Prostate gland (tissue), 2 donors: ENCODE results near the gene SPTBN2. TPM values are rescaled to one million over a fixed set of nuclear protein-coding genes. Genes with fewer than 3 reads are reported as not detected.
A peak's percentile ranks its signal among the peaks of the same experiment; 100 is the strongest.

ENCODE experiments used
- DNase-seq: peaks from one replicate; pipeline ENCODE4 v3.0.0-alpha.2; 2019; ENCODE audit warnings: low spot score
- H3K27ac ChIP-seq, 2 donors: fragments of 200-600 bp; sonication (generic); 2 replicates each; pipeline ENCODE4 v1.5.1; 2017 to 2019
- H3K27me3 ChIP-seq: fragments of 200-600 bp; sonication (generic); replicated peaks from 2 replicates; pipeline ENCODE4 v1.5.1; 2019; ENCODE audit not compliant: insufficient read depth
- H3K36me3 ChIP-seq, 2 donors: fragments of 200-600 bp; sonication (generic); 1 replicate in 1 of 2; 2 replicates in 1 of 2; pipeline versions ENCODE4 v1.5.1 to v1.8.1; 2017 to 2019
- H3K4me1 ChIP-seq: fragments of 200-600 bp; sonication (generic); replicated peaks from 2 replicates; pipeline ENCODE4 v1.5.1; 2019
- H3K4me3 ChIP-seq, 2 donors: fragments of 200-600 bp; sonication (generic); 2 replicates each; pipeline ENCODE4 v1.5.1; 2017 to 2019
- H3K9me3 ChIP-seq: fragments of 200-600 bp; sonication (generic); 2 replicates; pipeline ENCODE4 v1.5.1; 2017
- POLR2A ChIP-seq: fragments of 450-650 bp; IDR thresholded peaks from one replicate; pipeline ENCODE4 v1.6.1; 2016; ENCODE audit warnings: antibody characterized with exemption, mild to moderate bottlenecking
- POLR2AphosphoS5 ChIP-seq: sonication (generic); formaldehyde crosslinking; IDR thresholded peaks from one replicate; pipeline ENCODE4 v1.6.1; 2017; ENCODE audit warnings: antibody characterized with exemption
- WGBS: methylation state at CpG from one replicate; pipeline ENCODE4 v1.1.5; 2018; 5-methylcytosine and 5-hydroxymethylcytosine counted together
- intact Hi-C: fragments of 100-400 bp; cut with DNase I; formaldehyde crosslinking; loops from one replicate; pipeline ENCODE4 v1.14.2; 2022
- total RNA-seq, 2 donors: library from RNA; depleted of rRNA; stranded (reverse); fragments of >200 nt; gene quantifications; one replicate each; pipeline ENCODE4 v1.1.0, GENCODE V29; 2016
- TF ChIP-seq, protein P1 (sequence below), 4 experiments: fragments of 200-600 bp in 2 of 4; fragments of 450-650 bp in 2 of 4; sonication (generic) in 2 of 4; IDR thresholded peaks; 1 replicate in 3 of 4; 2 replicates in 1 of 4; pipeline ENCODE4 v1.5.1; 2016 to 2019; ENCODE audit warnings: antibody characterized with exemption in 4 of 4, mild to moderate bottlenecking in 2 of 4, moderate library complexity in 2 of 4

SPTBN2 gene
- total RNA-seq: 100 to 1,000 TPM; 139 to 140 TPM

DNA sequence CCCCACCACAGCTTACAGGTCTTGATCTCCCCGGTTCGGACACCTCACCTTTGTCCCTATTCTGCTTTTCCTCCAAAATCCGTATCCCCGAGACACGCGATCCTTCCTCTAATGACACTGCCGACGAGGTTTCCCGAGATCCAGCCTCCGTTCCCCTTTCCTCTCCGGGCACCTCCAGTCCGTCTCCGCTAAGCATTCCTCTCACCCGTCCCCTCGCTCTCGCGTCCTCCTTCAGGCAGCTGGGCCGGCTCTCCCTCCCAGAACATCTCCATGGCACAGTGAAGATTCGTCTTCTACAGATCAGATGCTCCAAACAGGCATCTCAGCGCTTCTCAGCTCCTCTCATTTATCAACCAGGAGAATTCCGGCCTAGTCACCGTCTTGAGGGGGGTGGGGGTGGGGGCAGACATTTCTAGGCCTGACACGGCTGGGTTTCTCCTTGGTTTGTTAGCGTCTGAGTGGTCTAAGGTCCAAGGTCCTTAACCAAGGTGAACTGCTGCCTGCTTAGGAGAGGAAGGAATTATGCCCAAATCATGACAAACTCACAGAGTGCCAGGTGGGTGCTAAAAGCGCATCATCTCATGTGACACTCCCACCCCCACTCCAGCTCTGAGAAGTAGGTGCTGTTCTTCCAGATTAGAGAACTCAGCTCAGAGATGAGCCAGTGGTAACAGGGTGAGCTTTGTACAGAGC, at the start of gene SPTBN2:
Gene SPTBN2, minus strand, starts transcription at position 524 of the 693 bp plus-strand sequence. CDS start 7,976 bp downstream, outside the sequence.
- 12% methylated on average over 25 of the region's 25 CpGs for WGBS
- H3K4me1 ChIP-seq: no peaks in the 10 kb centered on the region
- no peaks in the 10 kb centered on the region for H3K36me3 ChIP-seq
- H3K4me3 ChIP-seq: peak within 1 kb of the TSS; percentile 50 to 63
- no peak for DNase-seq
- no peaks in the 10 kb centered on the region for H3K27me3 ChIP-seq
- peak within 1 kb of the TSS; percentile 49 to 71 for H3K27ac ChIP-seq
- TF ChIP-seq POLR2A (no peak), POLR2AphosphoS5 (no peak)
- TF ChIP-seq, protein P1, sequence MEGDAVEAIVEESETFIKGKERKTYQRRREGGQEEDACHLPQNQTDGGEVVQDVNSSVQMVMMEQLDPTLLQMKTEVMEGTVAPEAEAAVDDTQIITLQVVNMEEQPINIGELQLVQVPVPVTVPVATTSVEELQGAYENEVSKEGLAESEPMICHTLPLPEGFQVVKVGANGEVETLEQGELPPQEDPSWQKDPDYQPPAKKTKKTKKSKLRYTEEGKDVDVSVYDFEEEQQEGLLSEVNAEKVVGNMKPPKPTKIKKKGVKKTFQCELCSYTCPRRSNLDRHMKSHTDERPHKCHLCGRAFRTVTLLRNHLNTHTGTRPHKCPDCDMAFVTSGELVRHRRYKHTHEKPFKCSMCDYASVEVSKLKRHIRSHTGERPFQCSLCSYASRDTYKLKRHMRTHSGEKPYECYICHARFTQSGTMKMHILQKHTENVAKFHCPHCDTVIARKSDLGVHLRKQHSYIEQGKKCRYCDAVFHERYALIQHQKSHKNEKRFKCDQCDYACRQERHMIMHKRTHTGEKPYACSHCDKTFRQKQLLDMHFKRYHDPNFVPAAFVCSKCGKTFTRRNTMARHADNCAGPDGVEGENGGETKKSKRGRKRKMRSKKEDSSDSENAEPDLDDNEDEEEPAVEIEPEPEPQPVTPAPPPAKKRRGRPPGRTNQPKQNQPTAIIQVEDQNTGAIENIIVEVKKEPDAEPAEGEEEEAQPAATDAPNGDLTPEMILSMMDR (IDR thresholded peaks at IDR 0.05): no peak
- intact Hi-C loops: no loop called here
- H3K9me3 ChIP-seq: no peaks in the 10 kb centered on the region

DNA sequence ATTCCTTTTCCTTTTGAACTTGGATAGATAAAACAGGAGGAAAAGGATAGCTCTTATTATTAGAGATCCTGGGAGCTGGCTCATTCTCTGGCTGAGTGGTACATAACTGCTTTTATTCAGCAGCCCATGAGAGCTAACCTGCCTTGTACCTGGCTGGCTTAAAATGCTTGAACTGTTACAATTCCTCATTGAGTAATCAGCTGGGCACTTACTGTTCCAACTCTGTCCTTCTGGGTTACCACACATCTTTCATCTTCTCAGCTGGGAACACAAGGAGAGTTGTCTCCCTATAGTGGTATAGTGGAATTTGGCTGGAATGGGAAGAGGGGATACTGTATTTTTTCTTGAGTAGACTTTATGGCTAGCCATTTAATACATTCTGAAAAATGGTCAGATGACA, 39.8 kb upstream of the SPTBN2 start:
- H3K4me1 ChIP-seq: peaks cover 2% of the 10 kb centered on the region
- DNase-seq: no peak
- H3K9me3 ChIP-seq: no peaks in the 10 kb centered on the region
- intact Hi-C loops: no loop called here
- TF ChIP-seq POLR2A (no peak), POLR2AphosphoS5 (peak; percentile 40)
- TF ChIP-seq, protein P1 (IDR thresholded peaks at IDR 0.05): no peak
- no peak overlapping the region for H3K27ac ChIP-seq
- no peaks in the 10 kb centered on the region for H3K27me3 ChIP-seq
- H3K36me3 ChIP-seq: no peaks in the 10 kb centered on the region
- no peak overlapping the region for H3K4me3 ChIP-seq

DNA sequence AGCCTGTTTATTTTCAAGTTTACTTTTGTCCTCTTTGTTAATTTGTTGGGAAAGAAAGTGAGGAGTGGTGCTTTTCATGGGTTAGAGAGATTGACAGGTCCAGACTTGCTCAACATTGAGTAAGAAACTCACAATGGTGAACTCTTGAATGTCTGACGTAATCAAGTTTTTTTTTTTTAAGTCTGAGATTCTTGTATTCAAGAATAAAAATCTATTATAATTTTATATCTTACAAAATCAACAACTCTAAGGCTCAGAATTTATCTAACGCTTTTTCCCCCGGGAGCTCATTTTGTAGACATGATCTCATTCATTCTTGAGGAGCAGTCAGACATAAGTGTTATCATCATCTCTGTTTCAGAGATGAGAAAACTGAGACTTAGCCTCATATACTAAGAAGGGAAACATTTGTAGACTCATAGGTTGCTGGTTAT, 39.1 kb upstream of the SPTBN2 start:
- Histone ChIP-seq H3K4me3 (no peak overlapping the region), H3K27me3 (no peaks in the 10 kb centered on the region), H3K9me3 (no peaks in the 10 kb centered on the region), H3K27ac (no peak overlapping the region), H3K36me3 (no peaks in the 10 kb centered on the region), H3K4me1 (peaks cover 2% of the 10 kb centered on the region)
- DNase-seq: no peak
- TF ChIP-seq, protein P1 (IDR thresholded peaks at IDR 0.05): no peak
- TF ChIP-seq POLR2A (no peak), POLR2AphosphoS5 (no peak)
- intact Hi-C loops: no loop called here
- 49% methylated on average over 3 of the region's 3 CpGs for WGBS

DNA sequence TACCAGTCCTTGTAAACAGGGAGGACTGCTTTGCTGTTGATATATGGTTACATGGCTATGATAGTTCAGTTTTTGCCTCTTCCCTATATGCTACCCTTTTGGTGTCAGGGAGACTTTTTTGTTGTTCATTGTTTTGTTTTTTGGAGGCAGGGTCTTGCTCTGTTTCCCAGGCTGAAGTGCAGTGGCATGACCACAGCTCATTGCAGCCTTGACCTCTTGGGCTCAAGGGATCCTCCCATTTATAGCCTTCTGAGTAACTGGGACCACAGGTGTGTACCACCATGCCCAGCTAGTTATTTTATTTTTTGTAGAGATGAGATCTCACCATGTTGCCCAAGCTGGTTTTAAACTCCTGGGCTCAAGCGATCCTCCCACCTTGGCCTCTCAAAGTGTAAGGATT, 38.6 kb upstream of the SPTBN2 start:
- 72% methylated on average over 1 of the region's 1 CpG for WGBS
- Histone ChIP-seq H3K36me3 (no peaks in the 10 kb centered on the region), H3K9me3 (no peaks in the 10 kb centered on the region), H3K4me1 (peaks cover 2% of the 10 kb centered on the region), H3K27me3 (no peaks in the 10 kb centered on the region), H3K4me3 (no peak overlapping the region), H3K27ac (no peak overlapping the region)
- DNase-seq: no peak
- TF ChIP-seq, protein P1 (IDR thresholded peaks at IDR 0.05): no peak
- no peak for TF ChIP-seq POLR2A
- no peak for TF ChIP-seq POLR2AphosphoS5
- intact Hi-C loops: no loop called here

DNA sequence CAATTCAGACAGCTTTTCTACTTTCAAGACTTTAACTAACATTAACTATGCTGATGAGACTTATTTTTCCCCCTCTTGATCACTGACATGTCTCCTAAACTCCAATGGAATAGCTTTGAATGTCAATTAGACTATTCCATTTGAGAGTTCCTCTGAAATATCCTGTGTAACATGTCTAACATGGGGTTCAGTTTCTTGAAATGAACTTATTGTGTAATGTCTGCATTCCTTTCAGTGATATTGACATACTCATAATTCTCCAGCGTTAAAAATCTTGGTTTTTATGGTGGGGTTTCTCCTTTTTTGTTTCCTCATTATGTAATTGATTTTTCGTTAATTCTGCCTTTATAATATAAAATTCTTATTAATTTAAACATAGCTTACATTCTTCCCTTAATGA, 37.7 kb upstream of the SPTBN2 start:
- Histone ChIP-seq H3K4me1 (peaks cover 2% of the 10 kb centered on the region), H3K27me3 (no peaks in the 10 kb centered on the region), H3K4me3 (no peak overlapping the region), H3K9me3 (no peaks in the 10 kb centered on the region), H3K36me3 (no peaks in the 10 kb centered on the region), H3K27ac (no peak overlapping the region)
- WGBS: 81% methylated on average over 2 of the region's 2 CpGs
- no peak for DNase-seq
- intact Hi-C loops: no loop called here
- no peak for TF ChIP-seq POLR2A
